Right renal pelvis (tissue), 4 donors: ENCODE measurements around the gene LUC7L2. TPM values are rescaled to one million over a fixed set of nuclear protein-coding genes. Genes with fewer than 3 reads are reported as not detected.
"Not testable (repeated sequence)": the region's sequence is repeated elsewhere in the genome, so short reads cannot be mapped to it uniquely, and the experiment has no call there.

ENCODE experiments used
- DNase-seq, 4 donors: peaks; one replicate each; pipeline ENCODE4 v3.0.0-alpha.2; 2013; ENCODE audit warnings: low read depth in 4 of 4, low spot score in 3 of 4, missing footprints in 1 of 4
- polyA plus RNA-seq, 4 donors: library from polyadenylated mRNA; unstranded; fragments of 120-200 nt; gene quantifications; one replicate each; pipeline ENCODE4 v1.2.1, GENCODE V29; 2013; ENCODE audit not compliant: insufficient read length in 4 of 4

The LUC7L2 gene
- polyA plus RNA-seq, 4 donors, result 112 to 164 (median 141) TPM

GRCh38 chr7:139393621-139394211, 34.0 kb downstream of the LUC7L2 start:
- DNase-seq, result no peak

- DNase-seq, result no peak
Measured at GRCh38 chr7:139394540-139394939, 34.8 kb downstream of the LUC7L2 start.

GRCh38 chr7:139396323-139396951, 36.7 kb downstream of the LUC7L2 start:
- no peak for DNase-seq

GRCh38 chr7:139397192-139397591, 37.5 kb downstream of the LUC7L2 start:
- no peak for DNase-seq

GRCh38 chr7:139403601-139404000, 43.9 kb downstream of the LUC7L2 start:
- no peak for DNase-seq

GRCh38 chr7:139407555-139407954, 47.9 kb downstream of the LUC7L2 start:
- DNase-seq, result no peak

GRCh38 chr7:139414743-139415402, 55.2 kb downstream of the LUC7L2 start:
- DNase-seq, result not testable (repeated sequence)

- DNase-seq, result no peak
Measured at GRCh38 chr7:139416405-139416804, 56.7 kb downstream of the LUC7L2 start.

GRCh38 chr7:139417478-139417877, 57.8 kb downstream of the LUC7L2 start:
- DNase-seq, result no peak

- no peak for DNase-seq
Measured at GRCh38 chr7:139421123-139421522, 61.4 kb downstream of the LUC7L2 start.

GRCh38 chr7:139422126-139422525, 62.4 kb downstream of the LUC7L2 start:
- DNase-seq, result no peak

- DNase-seq, result no peak
Measured at GRCh38 chr7:139423091-139423490, 63.4 kb downstream of the LUC7L2 start.

- DNase-seq, result no peak
Measured at GRCh38 chr7:139424004-139424403, 64.3 kb downstream of the LUC7L2 start.

- not testable (repeated sequence) for DNase-seq
Measured at GRCh38 chr7:139425701-139426100, 66.0 kb downstream of the LUC7L2 start.

GRCh38 chr7:139426258-139427028, 66.7 kb downstream of the LUC7L2 start:
- DNase-seq, result no peak

GRCh38 chr7:139427029-139427420, 67.3 kb downstream of the LUC7L2 start:
- DNase-seq, result no peak

- DNase-seq, result no peak
Measured at GRCh38 chr7:139427788-139428187, 68.1 kb downstream of the LUC7L2 start.

GRCh38 chr7:139429735-139430134, 70.0 kb downstream of the LUC7L2 start:
- DNase-seq, result not testable (repeated sequence)

GRCh38 chr7:139430443-139430842, 70.7 kb downstream of the LUC7L2 start:
- no peak for DNase-seq

- DNase-seq, result no peak
Measured at GRCh38 chr7:139431010-139431409, 71.3 kb downstream of the LUC7L2 start.

GRCh38 chr7:139431459-139431858, 71.8 kb downstream of the LUC7L2 start:
- DNase-seq, result no peak
